Adrenal gland (tissue), 12 donors: ENCODE measurements around the gene FOXJ2. TPM values are rescaled to one million over a fixed set of nuclear protein-coding genes. Genes with fewer than 3 reads are reported as not detected.
A peak's percentile ranks its signal among the peaks of the same experiment; 100 is the strongest.
"Not testable (repeated sequence)": the region's sequence is repeated elsewhere in the genome, so short reads cannot be mapped to it uniquely, and the experiment has no call there.

Experiments
- DNase-seq, 7 donors: peaks; one replicate each; pipeline ENCODE4 v3.0.0-alpha.2; 2019 to 2020
- H3K27ac ChIP-seq, 5 donors: fragments of 200-600 bp; sonication (generic) in 4 of 5; 1 replicate in 3 of 5; 2 replicates in 2 of 5; pipeline versions ENCODE4 v1.5.1 to v1.8.0; 2016 to 2020; ENCODE audit warnings: mild to moderate bottlenecking in 1 of 5
- H3K27me3 ChIP-seq: fragments of 200-600 bp; 2 replicates; pipeline ENCODE4 v1.8.0; 2021
- H3K36me3 ChIP-seq, 2 donors: fragments of 200-600 bp; replicated peaks in 1 of 2; 1 replicate in 1 of 2; 2 replicates in 1 of 2; pipeline versions ENCODE4 v1.5.1 to v1.8.0; 2018 to 2022
- H3K4me1 ChIP-seq, 2 donors: fragments of 200-600 bp; replicated peaks in 1 of 2; 1 replicate in 1 of 2; 2 replicates in 1 of 2; pipeline versions ENCODE4 v1.5.1 to v1.8.0; 2018 to 2021
- H3K4me3 ChIP-seq, 4 donors: fragments of 200-600 bp; sonication (generic) in 3 of 4; one replicate each; pipeline ENCODE4 v1.5.1; 2016 to 2018
- H3K9me3 ChIP-seq, 3 donors: fragments of 200-600 bp; sonication (generic) in 1 of 3; replicated peaks in 1 of 3; 1 replicate in 2 of 3; 2 replicates in 1 of 3; pipeline versions ENCODE4 v1.5.1 to v1.8.0; 2016 to 2021
- CTCF ChIP-seq, 6 experiments: fragments of 450-650 bp in 4 of 6; fragments of 200-600 bp in 2 of 6; sonication (generic) in 1 of 6; IDR thresholded peaks; 1 replicate in 5 of 6; 2 replicates in 1 of 6; pipeline versions ENCODE4 v1.5.1 to v1.8.0; 2016 to 2021; ENCODE audit warnings: antibody characterized with exemption in 6 of 6, mild to moderate bottlenecking in 2 of 6, moderate library complexity in 1 of 6
- POLR2A ChIP-seq, 2 donors: fragments of 450-650 bp; IDR thresholded peaks; one replicate each; pipeline ENCODE4 v1.6.1; 2017; ENCODE audit warnings: antibody characterized with exemption in 2 of 2, mild to moderate bottlenecking in 2 of 2, moderate library complexity in 1 of 2
- WGBS, 4 donors: extraction: QIAGEN DNeasy Blood & Tissue Kit in 2 of 4; methylation state at CpG; one replicate each; pipeline versions ENCODE4 v1.1.5 to v1.1.7; 2013 to 2017; 5-methylcytosine and 5-hydroxymethylcytosine counted together
- intact Hi-C, 2 donors: fragments of 100-400 bp; cut with DNase I; formaldehyde crosslinking; loops; one replicate each; pipeline versions ENCODE4 v1.14.1 to v1.15.0; 2022 to 2023
- polyA plus RNA-seq, 3 donors: library from polyadenylated mRNA; stranded (reverse); fragments of 200-250 nt in 2 of 3; fragments of 350-450 nt in 1 of 3; fragmentation: Illumina TruSeq in 1 of 3; extraction: RNeasy Lipid Tissue Mini Kit (QIAGEN cat#74804) in 1 of 3; gene quantifications; one replicate each; pipeline ENCODE4 v1.2.3, GENCODE V29; 2013 to 2014
- total RNA-seq, 9 donors: library from RNA; depleted of rRNA in 4 of 9; stranded (reverse); fragments of >200 nt in 4 of 9; fragments of 120-200 nt in 1 of 9; fragmentation: NEBNext Ultra II Directional in 1 of 9; extraction: Animal tissue kit (Norgen Biotek cat#: 25700) in 1 of 9; gene quantifications; one replicate each; pipeline versions ENCODE4 v1.1.0 to v1.2.4, GENCODE V29; 2013 to 2023
- donor health status: healthy with polysubstance abuse.
- donor health status: Bipolar disorder and iron deficiency.
- donor health status: DM: yes; HTN: yes; CAD: no.
- donor health status: DM: no; HTN: no; CAD: no.
- donor health status: DM: no; HTN: no; CAD: no.
- donor health status: DM: yes; HTN: yes; CAD: no.

FOXJ2 gene
- total and polyA plus RNA-seq, 12 donors, result 7.1 to 20.8 (median 12.8) TPM

- no peak overlapping the region for H3K4me3 ChIP-seq
- peak; percentile 71 to 95 (median 86) for DNase-seq
- no peaks in the 10 kb centered on the region for H3K36me3 ChIP-seq
- 41 to 42% (median 42%) methylated on average over 9 of the region's 9 CpGs for WGBS, 4 donors
- intact Hi-C loops, result loop anchor here (10.0 kb wide), 2 partner anchors 61 to 141 kb away; partner anchors contain the start of gene SLC2A3 (in 2 of the 2)
- H3K27ac ChIP-seq, result peak overlapping the region in 2 of 5 donors; percentile 18 to 54
- no peaks in the 10 kb centered on the region for H3K9me3 ChIP-seq
- TF ChIP-seq CTCF (IDR thresholded peaks at IDR 0.05), result peak; percentile 66 to 96 (median 86)
- no peak for TF ChIP-seq POLR2A (IDR thresholded peaks at IDR 0.05)
- H3K27me3 ChIP-seq, result no peaks in the 10 kb centered on the region
- H3K4me1 ChIP-seq, result no peaks in the 10 kb centered on the region
These were observed 37.1 kb upstream of the FOXJ2 start for GRCh38 chr12:7995266-7995963.

- H3K27ac ChIP-seq, H3K4me3 ChIP-seq, H3K27me3 ChIP-seq, H3K9me3 ChIP-seq, DNase-seq, intact Hi-C loops, H3K4me1 ChIP-seq, H3K36me3 ChIP-seq: not testable (repeated sequence)
- WGBS, 4 donors, result 43 to 91% (median 81%) methylated on average over 1 to 3 of the region's 3 CpGs
These were observed 31.7 kb upstream of the FOXJ2 start for GRCh38 chr12:8000827-8001226.

GRCh38 chr12:8001496-8001895, 31.0 kb upstream of the FOXJ2 start:
- intact Hi-C loops, H3K36me3 ChIP-seq, H3K9me3 ChIP-seq, H3K4me1 ChIP-seq, H3K27ac ChIP-seq, H3K4me3 ChIP-seq, H3K27me3 ChIP-seq, DNase-seq: not testable (repeated sequence)
- 79 to 86% (median 80%) methylated on average over 2 to 4 of the region's 4 CpGs for WGBS, 4 donors

GRCh38 chr12:8004897-8005296, 27.6 kb upstream of the FOXJ2 start:
- H3K27me3 ChIP-seq, intact Hi-C loops, H3K4me1 ChIP-seq, H3K9me3 ChIP-seq, H3K36me3 ChIP-seq, H3K4me3 ChIP-seq, DNase-seq, H3K27ac ChIP-seq: not testable (repeated sequence)
- WGBS, 4 donors, result 83 to 95% (median 88%) methylated on average over 4 of the region's 4 CpGs

GRCh38 chr12:8011331-8011730, 21.2 kb upstream of the FOXJ2 start:
- Histone ChIP-seq H3K9me3 (no peaks in the 10 kb centered on the region), H3K36me3 (no peaks in the 10 kb centered on the region), H3K27ac (no peak overlapping the region), H3K27me3 (peaks cover 6% of the 10 kb centered on the region), H3K4me1 (no peaks in the 10 kb centered on the region), H3K4me3 (no peak overlapping the region)
- WGBS, 4 donors, result 80 to 89% (median 86%) methylated on average over 7 of the region's 7 CpGs
- intact Hi-C loops, result no loop called here
- TF ChIP-seq CTCF (IDR thresholded peaks at IDR 0.05) (no peak), POLR2A (IDR thresholded peaks at IDR 0.05) (no peak)
- no peak for DNase-seq
